Measurements from ENCODE around the gene MEF2A. TPM values are rescaled to one million over a fixed set of nuclear protein-coding genes. Genes with fewer than 3 reads are reported as not detected.

The MEF2A gene
- total and polyA plus RNA-seq, 10 of the 15 experiments (the other 5 are each of a cell fraction or from before 2014, with no cell fraction given): 7.2 to 46.7 (median 35.9) TPM

GRCh38 chr15:99606646-99607045 is 40.9 kb downstream of the MEF2A start:
- peaks cover 15% of the 10 kb centered on the region for H3K4me1 ChIP-seq (ENCODE audit: control insufficient read depth, insufficient read depth, low read length)
- ATAC-seq: no peak
- no peak for FAIRE-seq
- H3K4me3 ChIP-seq: no peak overlapping the region
- H3K36me3 ChIP-seq (ENCODE audit: control insufficient read depth in 2 of 2, insufficient read depth in 2 of 2, low read length in 1 of 2): peaks cover 0 to 7% of the 10 kb centered on the region in 2 experiments; a peak in 2 of 4 replicates
- no peak overlapping the region for H3K9ac ChIP-seq (ENCODE audit: control insufficient read depth, insufficient read depth, low read length)
- CTCF ChIA-PET: interaction anchor here (0.7 to 2.9 kb wide), 2 partner anchors 8 to 73 kb away, joined by 3 to 10 read pairs; no protein-coding TSS in a partner anchor
- POLR2A ChIA-PET: no interaction called here
- in situ Hi-C loops (cut with MboI) (no loop called here), intact Hi-C loops (cut with micrococcal nuclease; ENCODE audit: unreplicated experiment) (no loop called here)
- H3K27ac ChIP-seq (ENCODE audit: control insufficient read depth, insufficient read depth): no peak overlapping the region
- peaks cover 5% of the 10 kb centered on the region for H3K9me3 ChIP-seq (replicated peaks; ENCODE audit: control insufficient read depth, insufficient read depth, low read length)
- SMC1A ChIA-PET (ENCODE audit: uncharacterized antibody, unreplicated experiment): interaction anchor here (0.6 to 2.6 kb wide), 5 partner anchors 8 to 36 kb away, joined by 3 to 11 read pairs (median 6); no protein-coding TSS in a partner anchor
- DNase-seq (ENCODE audit: low read depth, low spot score): no peak
- no peaks in the 10 kb centered on the region for H3K27me3 ChIP-seq (replicated peaks in 1 of 2; ENCODE audit: control insufficient read depth in 2 of 2, insufficient read depth in 2 of 2, low read length in 1 of 2)
- RAD21 ChIA-PET (ENCODE audit: unreplicated experiment): no interaction called here
- TF ChIP-seq NFXL1 (IDR thresholded peaks at IDR 0.05; ENCODE audit: borderline replicate concordance) (no peak), ZZZ3 (IDR thresholded peaks at IDR 0.05; ENCODE audit: control insufficient read depth, insufficient read length, low read depth) (no peak), POLR2A (IDR thresholded peaks at IDR 0.05; ENCODE audit: low read depth, low read length) (no peak), ZBTB33 (IDR thresholded peaks at IDR 0.05) (no peak), EP300 (IDR thresholded peaks at IDR 0.05; ENCODE audit: borderline replicate concordance in 1 of 2, control insufficient read depth in 1 of 2, low read depth in 2 of 2, low read length in 2 of 2) (no peak), ZSCAN29 (IDR thresholded peaks at IDR 0.05) (no peak), JUNB (IDR thresholded peaks at IDR 0.05) (no peak), E2F4 (IDR thresholded peaks at IDR 0.05; ENCODE audit: low read depth, low read length) (no peak), ZBTB11 (CRISPR knock-in tag; IDR thresholded peaks at IDR 0.05) (no peak), SMAD1 (IDR thresholded peaks at IDR 0.05; ENCODE audit: low read depth, partially characterized antibody) (no peak), RFX5 (IDR thresholded peaks at IDR 0.05; ENCODE audit: low read depth, low read length) (no peak)
- WGBS (ENCODE audit: insufficient coverage, insufficient replicate concordance, low lambda C conversion rate, missing lambda C conversion rate): 20% methylated on average over 2 of the region's 2 CpGs
- no peak overlapping the region for H2AFZ ChIP-seq (ENCODE audit: control insufficient read depth, low read depth, low read length)
- H3K79me2 ChIP-seq (ENCODE audit: control insufficient read depth, insufficient read depth, low read length): peaks cover 84% of the 10 kb centered on the region
- no peak overlapping the region for H3K4me2 ChIP-seq (ENCODE audit: control insufficient read depth, insufficient read depth)
- TSS peak; percentile 7 for BruUV-seq (replicated peaks)
- no peaks in the 10 kb centered on the region for H4K20me1 ChIP-seq (ENCODE audit: control insufficient read depth, insufficient read depth)
